GM18526 (cell line): ENCODE results near the gene TCEAL3.

Source experiments
- POLR2A ChIP-seq: IDR thresholded peaks from 3 replicates; pipeline ENCODE4 v1.6.1; 2011; ENCODE audit not compliant: insufficient read length; ENCODE audit errors: extremely low read depth

TCEAL3 gene, protein sequence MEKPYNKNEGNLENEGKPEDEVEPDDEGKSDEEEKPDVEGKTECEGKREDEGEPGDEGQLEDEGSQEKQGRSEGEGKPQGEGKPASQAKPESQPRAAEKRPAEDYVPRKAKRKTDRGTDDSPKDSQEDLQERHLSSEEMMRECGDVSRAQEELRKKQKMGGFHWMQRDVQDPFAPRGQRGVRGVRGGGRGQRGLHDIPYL

DNA sequence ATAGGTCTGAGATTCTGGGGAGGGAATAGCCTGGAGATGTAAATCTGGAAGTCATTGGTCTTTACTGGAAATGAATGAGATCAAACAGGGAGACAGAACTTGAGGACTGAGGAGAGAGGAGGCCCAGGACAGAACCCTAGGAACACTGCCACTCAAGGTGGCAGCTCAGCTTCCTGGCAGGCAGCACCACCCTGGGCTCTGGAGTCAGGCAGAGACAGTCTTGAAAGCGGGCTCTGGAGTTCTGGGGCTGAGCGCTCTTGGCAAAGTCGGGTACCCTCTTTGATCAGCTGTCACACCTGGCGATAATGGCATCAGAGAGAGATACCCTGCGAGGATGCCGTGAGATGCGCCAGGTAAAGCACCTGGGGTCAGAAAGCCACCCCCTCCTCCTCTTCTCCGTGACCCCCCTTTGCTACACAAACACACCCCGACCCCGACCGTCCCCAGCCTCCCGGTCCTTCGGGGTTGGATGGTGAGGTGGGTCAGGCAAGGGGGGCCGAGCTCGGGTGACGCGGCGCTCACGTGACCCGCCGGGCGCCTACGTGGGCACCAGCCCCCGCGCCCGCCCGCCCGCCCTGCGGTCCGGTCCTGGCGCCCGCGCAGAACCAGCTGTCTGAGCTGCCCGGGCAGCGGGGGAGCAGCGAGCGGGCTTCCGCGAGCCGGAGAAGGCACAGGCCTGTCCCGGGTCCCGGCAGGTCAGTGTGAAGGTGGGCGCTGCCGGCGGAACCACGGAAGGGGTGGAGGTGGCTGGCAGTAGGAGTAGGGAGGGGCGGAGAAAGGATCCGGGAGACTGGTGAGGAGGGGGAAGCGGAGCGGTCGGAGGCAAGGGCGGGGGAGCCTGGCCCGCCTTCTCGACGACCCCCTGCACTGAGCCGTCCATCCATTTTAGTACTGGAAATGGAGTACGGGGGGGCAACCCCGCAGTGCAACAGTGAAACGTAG lies at the start of gene TCEAL3:
Gene TCEAL3, plus strand, starts transcription at position 600 of the 942 bp plus-strand sequence. CDS start 1,102 bp downstream, outside the sequence.
- peak; percentile 43 for TF ChIP-seq POLR2A

DNA sequence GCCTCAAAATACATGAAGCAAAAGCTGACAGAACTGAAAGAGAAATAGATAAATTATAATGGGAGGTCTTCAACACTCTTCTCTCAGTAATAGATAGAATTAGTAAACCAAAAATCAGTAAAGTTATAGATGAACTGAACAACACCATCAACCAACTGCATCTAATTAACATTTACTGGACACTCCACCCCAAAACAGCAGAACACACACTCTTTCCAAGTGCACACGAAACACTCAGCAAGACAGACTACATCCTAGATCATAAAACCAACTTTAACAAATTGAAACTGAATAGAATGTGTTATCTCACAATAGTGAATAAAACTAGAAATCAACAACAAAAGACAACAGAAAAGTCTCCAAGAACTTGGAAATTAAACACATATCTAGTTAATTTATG lies 47.5 kb upstream of the TCEAL3 start:
- TF ChIP-seq POLR2A, result no peak

DNA sequence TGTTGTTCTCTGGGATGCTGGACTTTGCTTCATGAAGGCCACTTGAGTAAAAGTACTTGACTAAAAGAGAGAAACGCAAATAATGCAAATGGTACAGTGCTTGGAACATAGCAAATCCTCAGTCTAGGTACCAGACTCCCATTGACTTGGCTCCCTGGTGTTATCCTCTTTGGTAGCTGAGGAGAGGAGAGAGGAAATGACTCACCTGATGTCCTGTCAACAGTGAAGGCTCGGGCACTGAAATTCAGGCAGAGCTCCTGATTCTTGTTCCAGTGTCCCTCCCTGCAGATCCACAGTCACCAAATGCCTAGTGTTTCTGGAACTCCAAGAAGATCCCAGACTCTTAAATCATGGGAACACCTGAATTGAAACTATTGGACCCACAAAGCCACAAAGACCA lies 45.0 kb upstream of the TCEAL3 start:
- no peak for TF ChIP-seq POLR2A

DNA sequence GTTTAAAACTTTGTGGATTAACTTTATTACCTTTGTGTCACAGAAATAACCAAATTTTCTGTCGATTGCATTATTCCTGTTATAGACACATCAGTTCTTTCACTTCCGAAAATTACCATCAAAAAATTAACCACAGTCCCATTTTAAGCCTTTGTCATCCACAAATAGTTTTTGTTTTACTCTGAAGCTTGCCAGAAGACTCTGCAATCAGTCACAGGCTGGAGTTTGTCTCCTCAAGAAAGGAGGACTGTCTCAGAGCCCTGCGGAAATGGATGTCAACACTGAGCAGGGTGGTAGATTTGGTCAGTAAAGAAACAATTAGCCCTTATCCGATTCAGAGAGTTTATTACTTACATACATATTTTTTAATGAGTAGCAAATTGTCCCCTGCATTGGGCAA lies 42.6 kb upstream of the TCEAL3 start:
- no peak for TF ChIP-seq POLR2A

DNA sequence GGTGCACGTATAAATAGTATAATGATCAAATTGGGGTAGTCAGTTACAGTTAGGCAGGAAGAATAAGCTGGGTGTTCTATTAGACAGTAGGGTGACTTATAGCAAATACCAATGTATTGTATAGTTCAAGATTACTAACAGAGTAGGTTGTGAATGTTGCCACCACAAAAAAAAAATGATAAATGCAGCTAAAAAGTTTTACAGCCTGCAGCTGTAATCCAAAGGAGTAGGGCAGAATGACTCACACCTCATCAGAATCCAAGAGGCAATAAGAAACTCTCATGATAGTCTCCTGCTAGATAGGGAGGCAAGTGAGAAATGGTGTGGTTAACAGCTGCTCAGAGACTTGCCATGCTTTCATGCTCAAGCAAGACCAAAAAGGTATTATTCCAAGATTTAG lies 42.0 kb upstream of the TCEAL3 start:
- TF ChIP-seq POLR2A, result no peak

DNA sequence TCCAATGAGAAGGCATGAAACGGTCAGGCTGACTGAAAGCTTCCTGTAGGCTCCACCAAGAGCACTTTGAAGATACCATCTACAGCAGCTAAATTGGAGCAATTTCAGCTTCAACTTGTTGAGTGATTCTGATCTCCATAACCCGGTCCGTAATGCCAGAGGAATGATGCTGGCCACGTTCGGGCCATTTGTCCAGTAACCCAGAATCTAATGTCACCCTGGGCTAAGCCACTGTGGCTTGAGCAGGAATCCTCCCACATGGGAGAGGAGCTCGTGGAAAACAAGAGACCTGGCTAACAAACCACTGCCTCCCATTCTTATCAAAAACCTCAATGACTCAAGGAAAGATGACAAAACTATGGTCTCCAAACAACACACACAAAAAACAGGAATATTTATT lies 36.6 kb upstream of the TCEAL3 start:
- TF ChIP-seq POLR2A, result no peak

DNA sequence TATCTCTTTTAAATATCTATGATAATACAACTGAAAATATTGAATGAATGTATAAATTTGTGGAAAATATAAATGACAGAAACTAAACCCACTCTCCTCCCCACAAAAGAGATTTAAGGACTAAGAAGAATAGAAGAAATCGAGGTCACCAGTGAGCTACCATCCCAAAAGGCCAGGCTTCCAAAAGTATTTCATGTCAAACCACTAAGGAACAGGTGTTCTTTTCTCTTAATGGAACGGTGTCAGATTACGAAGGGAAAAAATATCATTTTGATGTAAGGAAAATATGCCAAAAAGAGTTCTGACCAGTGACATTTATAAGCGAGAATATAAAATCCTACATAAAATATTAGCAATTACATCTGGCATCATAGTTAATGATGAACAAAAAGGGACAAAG lies 36.0 kb upstream of the TCEAL3 start:
- TF ChIP-seq POLR2A, result no peak

DNA sequence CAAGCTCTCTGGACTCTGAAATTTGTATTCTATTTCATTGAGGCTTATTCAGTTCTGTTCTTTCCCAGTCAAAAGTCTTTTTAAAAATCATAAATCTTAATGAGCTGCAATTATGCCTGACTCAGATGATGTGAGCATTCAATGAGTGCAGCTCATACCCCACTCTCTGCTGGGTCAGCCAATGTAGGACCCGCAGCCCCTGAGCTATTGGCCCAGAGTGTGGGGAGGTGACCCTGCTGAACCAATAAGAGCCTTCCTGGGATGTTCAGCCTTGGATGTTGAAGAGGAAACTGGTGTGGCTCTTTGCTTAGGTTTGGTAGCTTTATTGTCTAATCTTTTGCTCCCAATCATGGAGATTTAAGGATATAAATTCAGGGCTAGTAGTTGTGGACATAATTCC lies 34.6 kb upstream of the TCEAL3 start:
- TF ChIP-seq POLR2A, result no peak

DNA sequence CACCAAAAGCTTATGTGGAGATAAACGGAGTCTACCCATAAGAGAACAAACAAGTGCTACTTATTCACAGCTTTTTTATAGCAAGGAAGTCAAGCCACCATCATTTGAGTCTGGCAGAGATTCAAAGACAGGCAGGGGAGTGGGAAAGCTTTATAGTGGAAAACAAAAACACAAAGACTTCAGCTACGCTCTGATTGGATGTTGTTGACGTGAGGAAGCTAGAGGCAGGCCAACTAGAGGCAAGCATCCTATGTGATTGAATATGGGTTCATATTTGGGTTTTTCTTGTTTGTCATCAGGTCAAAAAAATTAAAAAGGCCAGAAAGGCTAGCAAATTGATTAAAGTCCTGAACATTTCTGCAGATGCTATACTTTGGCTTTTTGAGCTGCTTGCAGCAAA lies 23.2 kb upstream of the TCEAL3 start:
- TF ChIP-seq POLR2A, result no peak

DNA sequence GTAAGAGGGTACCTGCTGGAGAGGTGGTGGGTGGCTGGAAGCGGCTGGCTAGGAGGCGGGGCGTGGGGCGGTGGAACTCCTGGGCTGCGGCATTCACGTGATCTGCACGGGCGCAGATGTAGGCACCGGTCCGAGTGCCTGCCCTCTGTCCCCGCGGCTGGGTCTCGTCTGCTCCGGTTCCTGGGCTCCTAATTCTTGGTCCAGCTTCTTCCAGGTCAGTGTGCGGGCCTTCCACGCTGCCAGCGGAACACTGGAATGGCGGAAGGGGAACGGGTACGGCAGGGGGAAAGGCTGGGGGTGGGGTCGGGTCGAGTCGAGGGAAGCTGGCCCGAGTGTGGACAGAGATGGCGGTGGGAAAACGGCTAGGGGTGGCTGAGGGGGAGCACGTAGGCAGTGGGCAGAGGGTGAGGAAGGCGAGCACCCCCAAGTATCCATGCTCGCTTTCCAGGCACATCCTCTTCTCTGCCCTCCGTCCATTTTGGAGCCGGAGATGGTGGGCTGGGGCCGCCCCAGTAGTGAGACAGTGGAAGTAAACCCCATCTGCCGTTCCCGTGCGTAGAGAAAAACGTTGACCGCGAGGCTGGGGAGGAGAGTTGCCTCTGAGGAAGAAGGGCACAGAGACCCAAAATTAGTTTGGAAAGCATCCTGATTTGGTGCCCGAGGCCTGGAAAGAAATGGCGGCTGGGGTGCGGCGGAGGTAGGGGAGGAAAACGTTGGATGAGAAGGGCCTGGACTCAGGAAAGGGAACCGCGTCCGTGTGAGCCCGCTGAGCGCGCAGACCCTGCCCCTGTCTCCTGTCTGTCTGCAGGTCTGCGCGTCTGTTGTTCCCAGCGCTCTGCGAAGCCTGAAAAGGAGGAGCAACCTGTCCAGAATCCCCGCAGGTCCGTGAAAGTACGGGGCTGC lies 22.1 kb upstream of the TCEAL3 start, which contains the start of gene TCEAL4:
Gene TCEAL4, plus strand, starts transcription at position 105 of the 903 bp plus-strand sequence. CDS start 1,161 bp downstream, outside the sequence.
- TF ChIP-seq POLR2A, result peak; percentile 35

DNA sequence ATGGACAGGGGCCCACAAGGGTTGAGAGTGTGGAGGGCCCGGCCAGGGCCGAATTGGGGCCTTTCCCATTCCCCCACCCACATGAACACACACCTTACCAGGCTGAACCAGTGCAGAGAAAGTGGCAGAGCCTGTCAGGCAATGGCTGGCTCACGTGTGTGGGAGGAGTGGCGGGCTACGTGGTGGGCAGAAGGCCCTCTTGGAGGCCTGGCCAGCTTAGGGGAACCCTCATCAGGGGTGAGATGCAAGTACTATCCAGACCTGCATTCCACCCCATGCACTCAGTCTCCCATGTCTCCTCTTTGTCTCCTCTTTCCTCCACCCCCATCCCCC lies 21.5 kb upstream of the TCEAL3 start:
- no peak for TF ChIP-seq POLR2A

DNA sequence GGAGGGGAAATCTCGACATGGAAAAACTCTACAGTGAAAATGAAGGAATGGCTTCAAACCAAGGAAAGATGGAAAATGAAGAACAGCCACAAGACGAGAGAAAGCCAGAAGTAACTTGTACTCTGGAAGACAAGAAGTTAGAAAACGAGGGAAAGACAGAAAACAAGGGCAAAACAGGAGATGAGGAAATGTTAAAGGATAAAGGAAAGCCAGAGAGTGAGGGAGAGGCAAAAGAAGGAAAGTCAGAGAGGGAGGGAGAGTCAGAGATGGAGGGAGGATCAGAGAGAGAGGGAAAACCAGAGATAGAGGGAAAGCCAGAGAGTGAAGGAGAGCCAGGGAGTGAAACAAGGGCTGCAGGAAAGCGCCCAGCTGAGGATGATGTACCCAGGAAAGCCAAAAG lies 21.1 kb upstream of the TCEAL3 start:
- TF ChIP-seq POLR2A, result no peak

DNA sequence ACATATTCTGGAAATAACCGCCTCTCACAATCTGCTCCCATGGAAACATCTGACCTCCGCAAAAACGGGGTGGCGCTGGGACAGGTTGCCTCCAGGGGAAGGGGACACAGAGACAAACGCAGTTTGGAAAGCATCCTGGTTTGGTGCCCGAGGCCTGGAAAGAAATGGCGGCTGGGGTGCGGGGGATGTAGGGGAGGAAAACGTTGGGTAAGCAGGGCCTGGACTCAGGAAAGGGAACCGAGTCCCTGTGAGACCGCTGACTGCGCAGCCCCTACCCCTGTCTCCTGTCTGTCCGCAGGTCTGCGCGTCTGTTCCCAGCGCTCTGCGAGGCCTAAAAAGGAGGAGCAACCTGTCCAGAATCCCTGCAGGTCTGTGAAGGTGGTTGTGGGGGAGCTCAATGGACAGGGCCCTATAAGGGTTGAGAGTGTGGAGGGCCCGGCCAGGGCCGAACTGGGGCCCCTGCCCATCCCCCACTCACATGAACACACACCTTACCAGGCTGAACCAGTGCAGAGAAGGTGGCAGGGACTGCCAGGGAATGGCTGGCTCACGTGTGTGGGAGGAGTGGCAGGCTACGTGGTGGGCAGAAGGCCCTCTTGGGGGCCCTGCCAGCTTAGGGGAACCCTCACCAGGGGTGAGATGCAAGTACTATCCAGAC lies 672 bp downstream of the TCEAL3 start:
- TF ChIP-seq POLR2A, result no peak

DNA sequence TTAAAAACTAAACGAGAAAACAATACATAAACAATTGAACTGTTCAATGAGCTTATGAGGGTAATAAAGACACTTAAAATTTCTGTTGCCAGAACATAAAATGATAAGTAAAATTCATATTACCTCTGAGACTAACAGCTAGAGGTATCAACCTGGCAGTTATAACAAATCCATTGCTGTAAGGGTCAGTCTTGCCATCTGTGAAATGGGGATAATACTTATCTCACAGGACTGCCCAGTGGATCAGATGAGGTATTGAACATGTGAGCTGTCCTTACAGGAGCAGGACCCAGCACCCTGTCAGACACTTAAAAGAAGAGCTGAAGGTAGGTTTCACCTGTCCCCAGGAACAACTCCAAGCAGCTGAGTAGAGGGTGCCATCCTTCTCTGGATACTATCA lies 2.5 kb downstream of the TCEAL3 start:
- no peak for TF ChIP-seq POLR2A

DNA sequence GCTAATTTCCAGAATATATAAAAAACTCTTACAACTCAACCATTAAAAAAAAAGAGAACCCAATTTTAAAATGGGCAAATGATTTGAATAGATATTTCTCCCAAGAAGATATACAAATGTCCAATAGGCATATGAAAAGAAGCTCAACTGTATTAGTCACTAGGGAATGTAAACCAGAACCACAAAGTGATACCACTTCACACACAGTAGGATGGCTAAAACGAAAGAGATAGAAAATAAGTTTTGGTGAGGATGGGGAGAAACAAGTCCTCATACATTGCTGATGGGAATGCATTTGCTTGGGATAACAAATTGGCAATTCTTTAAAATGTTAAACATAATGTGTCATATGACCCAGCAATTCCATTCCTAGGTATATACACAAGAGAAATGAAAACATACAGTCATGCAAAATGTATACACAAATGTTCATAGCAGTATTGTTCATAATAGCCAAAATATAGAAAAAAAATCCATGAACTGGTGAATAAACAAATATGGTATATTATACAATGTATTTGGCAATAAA lies 5.7 kb downstream of the TCEAL3 start:
- no peak for TF ChIP-seq POLR2A
